HUES6 (cell line): ENCODE measurements around the gene CCDC83.

Experiments
- H3K27ac ChIP-seq: 2 replicates; pipeline ENCODE4 v1.7.0; 2013; ENCODE audit warnings: low read depth, mild to moderate bottlenecking, low read length, inconsistent platforms
- H3K27me3 ChIP-seq: 2 replicates; pipeline ENCODE4 v1.6.1; 2013; ENCODE audit warnings: low read length; ENCODE audit not compliant: control insufficient read depth, insufficient read depth
- H3K36me3 ChIP-seq: 2 replicates; pipeline ENCODE4 v1.6.1; 2013; ENCODE audit warnings: low read length; ENCODE audit not compliant: control insufficient read depth, insufficient read depth
- H3K4me1 ChIP-seq: 2 replicates; pipeline ENCODE4 v1.6.1; 2013; ENCODE audit warnings: low read length; ENCODE audit not compliant: control insufficient read depth, insufficient read depth
- H3K4me3 ChIP-seq: 2 replicates; pipeline ENCODE4 v1.5.1; 2013; ENCODE audit warnings: low read depth, low read length
- H3K9ac ChIP-seq: one replicate; pipeline ENCODE4 v1.6.1; 2013; ENCODE audit warnings: mild to moderate bottlenecking, low read length
- H3K9me3 ChIP-seq: 2 replicates; pipeline ENCODE4 v1.6.1; 2013; ENCODE audit warnings: low read depth, low read length; ENCODE audit not compliant: control insufficient read depth, insufficient read depth

Gene CCDC83

DNA sequence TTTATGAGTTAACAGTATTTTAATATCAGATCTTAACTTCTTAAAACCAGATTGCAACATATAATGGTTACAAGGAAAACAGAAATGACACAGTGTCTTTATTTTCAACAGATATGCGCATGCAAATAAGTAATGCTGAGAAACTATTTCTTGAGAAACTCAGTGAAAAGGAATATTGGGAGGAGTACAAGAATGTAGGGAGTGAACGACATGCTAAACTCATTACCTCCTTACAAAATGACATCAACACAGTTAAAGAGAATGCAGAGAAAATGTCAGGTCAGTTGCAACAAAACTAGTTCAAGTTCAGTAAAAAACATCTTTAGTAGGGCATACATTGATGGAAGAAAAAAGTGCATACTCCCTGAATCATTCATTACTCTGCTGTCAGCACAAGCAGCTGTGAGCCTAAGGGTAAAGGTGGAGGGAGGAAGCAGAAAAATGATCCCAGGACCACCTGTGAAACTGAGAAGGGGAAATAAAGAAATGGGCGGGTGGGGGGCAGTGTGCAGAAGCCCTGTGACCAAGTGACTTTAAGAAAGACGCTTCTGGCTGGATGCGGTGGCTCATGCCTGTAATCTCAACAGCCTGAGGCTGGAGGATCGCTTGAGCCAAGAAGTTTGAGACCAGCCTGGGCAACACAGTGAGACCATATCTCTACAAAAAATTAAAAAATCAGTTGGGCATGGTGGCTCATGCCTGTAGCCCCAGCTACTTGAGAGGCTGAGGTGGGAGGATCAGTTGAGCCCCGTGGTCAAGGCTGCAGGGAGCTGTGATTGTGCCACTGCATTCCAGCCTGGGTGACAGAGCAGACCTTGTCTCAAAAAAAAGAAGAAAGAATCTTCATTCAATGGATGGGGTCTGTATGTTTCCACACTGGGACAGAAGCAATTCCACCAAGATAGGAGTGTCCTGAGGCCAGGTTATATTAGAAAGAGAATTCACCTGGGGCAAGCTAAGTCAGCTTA is 31.2 kb downstream of the CCDC83 start:
- Histone ChIP-seq H3K9ac (no peak overlapping the region), H3K27ac (no peak overlapping the region), H3K36me3 (no peaks in the 10 kb centered on the region), H3K4me3 (no peak overlapping the region), H3K4me1 (peaks cover 23% of the 10 kb centered on the region; the same call in 1 of the 2 replicates), H3K9me3 (no peaks in the 10 kb centered on the region), H3K27me3 (no peaks in the 10 kb centered on the region)

DNA sequence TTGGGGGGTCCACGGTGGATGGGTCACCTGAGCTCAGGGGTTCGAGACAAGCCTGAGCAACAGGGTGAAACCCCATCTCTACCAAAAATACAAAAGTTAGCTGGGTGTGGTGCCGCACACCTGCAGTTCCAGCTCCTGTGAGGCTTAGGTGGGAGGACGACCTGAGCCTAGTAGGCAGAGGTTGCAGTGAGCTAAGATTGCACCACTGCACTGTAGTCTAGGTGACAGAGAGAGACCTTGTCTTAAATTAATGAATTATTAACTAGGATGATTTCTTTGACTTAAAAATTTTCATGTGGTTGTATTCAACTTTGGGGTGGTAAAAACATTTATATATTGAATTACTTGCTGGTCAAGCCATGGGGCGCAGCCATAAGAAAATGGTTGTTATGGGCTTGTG is 33.9 kb downstream of the CCDC83 start:
- no peak overlapping the region for H3K4me3 ChIP-seq
- H3K4me1 ChIP-seq: peaks cover 38% of the 10 kb centered on the region
- H3K27ac ChIP-seq: no peak overlapping the region
- no peaks in the 10 kb centered on the region for H3K36me3 ChIP-seq
- H3K9me3 ChIP-seq: no peaks in the 10 kb centered on the region
- H3K27me3 ChIP-seq: no peaks in the 10 kb centered on the region
- H3K9ac ChIP-seq: no peak overlapping the region

- H3K4me1 ChIP-seq: peaks cover 38% of the 10 kb centered on the region
- no peaks in the 10 kb centered on the region for H3K36me3 ChIP-seq
- H3K9ac ChIP-seq: no peak overlapping the region
- no peaks in the 10 kb centered on the region for H3K9me3 ChIP-seq
- 0 out of 2 replicates have a peak overlapping the region, but pooled peaks have one; percentile 0 for H3K27ac ChIP-seq
- no peaks in the 10 kb centered on the region for H3K27me3 ChIP-seq
- H3K4me3 ChIP-seq: no peak overlapping the region
Observed at GRCh38 chr11:85889676-85890579, 34.7 kb downstream of the CCDC83 start.

GRCh38 chr11:85893395-85893794 is 38.2 kb downstream of the CCDC83 start:
- H3K36me3 ChIP-seq: no peaks in the 10 kb centered on the region
- H3K4me3 ChIP-seq: no peak overlapping the region; the same call in 1 of the 2 replicates
- H3K9ac ChIP-seq: no peak overlapping the region
- H3K27ac ChIP-seq: no peak overlapping the region
- H3K4me1 ChIP-seq: peaks cover 35% of the 10 kb centered on the region
- no peaks in the 10 kb centered on the region for H3K9me3 ChIP-seq
- no peaks in the 10 kb centered on the region for H3K27me3 ChIP-seq

DNA sequence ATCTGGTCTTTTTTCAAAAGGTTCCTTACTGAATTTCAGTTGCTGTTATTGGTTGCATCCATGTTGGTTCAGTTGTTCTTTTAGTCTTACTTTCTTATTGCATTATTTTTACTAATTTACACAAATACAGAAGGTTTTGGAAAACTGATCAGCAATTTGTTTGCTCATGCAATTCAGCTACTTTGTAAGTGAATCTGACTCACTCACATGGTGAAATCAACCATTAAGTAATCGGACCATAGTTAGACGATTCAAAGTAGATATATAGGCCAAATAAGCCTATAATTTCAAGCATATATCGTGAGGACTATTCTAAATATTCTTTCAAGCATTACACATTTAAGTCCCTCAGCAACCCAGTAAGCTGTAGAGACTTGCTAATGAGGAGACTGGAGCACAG is 41.7 kb downstream of the CCDC83 start:
- Histone ChIP-seq H3K4me1 (peaks cover 12% of the 10 kb centered on the region), H3K27me3 (no peaks in the 10 kb centered on the region), H3K36me3 (no peaks in the 10 kb centered on the region), H3K27ac (no peak overlapping the region), H3K9ac (no peak overlapping the region), H3K4me3 (no peak overlapping the region), H3K9me3 (no peaks in the 10 kb centered on the region)

DNA sequence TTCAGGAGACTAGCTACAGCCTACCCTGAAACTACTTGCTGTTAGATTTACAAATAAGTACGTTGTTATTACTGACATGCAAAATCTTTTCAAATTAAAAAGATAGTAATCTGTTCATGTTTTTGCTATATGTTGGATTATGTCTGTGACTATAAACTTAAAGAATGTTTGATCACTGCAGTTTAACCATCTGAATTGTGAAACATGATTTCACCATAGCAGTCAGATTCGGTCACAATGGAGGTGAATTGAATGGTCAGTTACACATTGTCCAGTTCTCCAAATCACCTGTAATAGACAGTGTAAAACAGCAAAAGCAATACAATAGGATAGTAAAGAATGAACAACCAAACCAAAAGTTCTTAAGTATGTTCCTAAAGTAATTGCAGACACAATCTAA is 43.3 kb downstream of the CCDC83 start:
- H3K27me3 ChIP-seq: no peaks in the 10 kb centered on the region
- no peak overlapping the region for H3K27ac ChIP-seq
- H3K9ac ChIP-seq: no peak overlapping the region
- peaks cover 2% of the 10 kb centered on the region; the same call in 1 of the 2 replicates for H3K4me1 ChIP-seq
- no peak overlapping the region for H3K4me3 ChIP-seq
- no peaks in the 10 kb centered on the region for H3K36me3 ChIP-seq
- no peaks in the 10 kb centered on the region for H3K9me3 ChIP-seq

GRCh38 chr11:85902353-85902752 is 47.2 kb downstream of the CCDC83 start:
- Histone ChIP-seq H3K27ac (no peak overlapping the region), H3K36me3 (no peaks in the 10 kb centered on the region), H3K4me1 (no peaks in the 10 kb centered on the region), H3K27me3 (no peaks in the 10 kb centered on the region), H3K9ac (no peak overlapping the region), H3K4me3 (no peak overlapping the region), H3K9me3 (no peaks in the 10 kb centered on the region)

GRCh38 chr11:85903406-85903805 is 48.2 kb downstream of the CCDC83 start:
- H3K4me3 ChIP-seq: no peak overlapping the region
- no peak overlapping the region for H3K9ac ChIP-seq
- H3K36me3 ChIP-seq: no peaks in the 10 kb centered on the region
- no peaks in the 10 kb centered on the region for H3K4me1 ChIP-seq
- H3K9me3 ChIP-seq: no peaks in the 10 kb centered on the region
- H3K27ac ChIP-seq: no peak overlapping the region
- no peaks in the 10 kb centered on the region for H3K27me3 ChIP-seq

DNA sequence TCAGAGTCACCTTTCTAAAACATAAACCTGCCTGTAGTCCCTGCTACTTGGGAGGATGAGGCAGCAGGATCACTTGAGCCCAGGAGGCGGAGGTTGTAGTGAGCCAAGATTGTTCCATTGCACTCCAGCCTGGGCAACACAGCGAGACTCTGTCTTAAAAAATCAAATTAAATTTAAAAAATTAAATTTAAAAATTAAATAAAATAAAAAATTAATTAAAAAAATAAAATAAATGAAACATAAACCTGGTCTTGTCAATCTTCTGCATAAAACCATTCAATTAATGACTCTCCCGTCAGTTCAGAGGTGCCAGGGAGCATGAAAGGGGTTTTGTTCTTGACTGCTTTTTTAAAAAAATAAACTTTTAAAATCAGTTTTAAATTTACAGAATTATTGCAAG is 48.6 kb downstream of the CCDC83 start:
- Histone ChIP-seq H3K9ac (no peak overlapping the region), H3K27ac (no peak overlapping the region), H3K4me1 (no peaks in the 10 kb centered on the region), H3K27me3 (no peaks in the 10 kb centered on the region), H3K4me3 (no peak overlapping the region), H3K9me3 (no peaks in the 10 kb centered on the region), H3K36me3 (no peaks in the 10 kb centered on the region)

- H3K9me3 ChIP-seq: peaks cover 10% of the 10 kb centered on the region
- no peaks in the 10 kb centered on the region for H3K36me3 ChIP-seq
- no peak overlapping the region for H3K9ac ChIP-seq
- no peak overlapping the region for H3K27ac ChIP-seq
- no peaks in the 10 kb centered on the region for H3K4me1 ChIP-seq
- H3K4me3 ChIP-seq: no peak overlapping the region
- no peaks in the 10 kb centered on the region for H3K27me3 ChIP-seq
Observed at GRCh38 chr11:85912414-85912813, 57.2 kb downstream of the CCDC83 start.

- Histone ChIP-seq H3K27ac (no peak overlapping the region), H3K4me3 (no peak overlapping the region), H3K4me1 (no peaks in the 10 kb centered on the region; the same call in 1 of the 2 replicates), H3K27me3 (no peaks in the 10 kb centered on the region), H3K9ac (no peak overlapping the region), H3K36me3 (no peaks in the 10 kb centered on the region), H3K9me3 (peaks cover 10% of the 10 kb centered on the region)
Observed at GRCh38 chr11:85913513-85913912, 58.3 kb downstream of the CCDC83 start.
